ENCODE data around the gene ST6GAL1.

GRCh38 chr3:186955898-186956696 is 25.8 kb downstream of the ST6GAL1 start:
- no peak for TF ChIP-seq CREB1 (IDR thresholded peaks at IDR 0.05; ENCODE audit: low read depth)
- no peak for TF ChIP-seq RAD21 (IDR thresholded peaks at IDR 0.05; ENCODE audit: low read depth)
- TF ChIP-seq EP300 (IDR thresholded peaks at IDR 0.05; ENCODE audit: borderline replicate concordance), result no peak
- TF ChIP-seq TAF1 (IDR thresholded peaks at IDR 0.05; ENCODE audit: low read depth), result no peak
- no peak for TF ChIP-seq TCF12 (IDR thresholded peaks at IDR 0.05; ENCODE audit: low read depth)
- TF ChIP-seq MAX (IDR thresholded peaks at IDR 0.05), result no peak
- TF ChIP-seq FOXM1 (IDR thresholded peaks at IDR 0.05; ENCODE audit: borderline replicate concordance, low read depth), result no peak
- no peak for TF ChIP-seq REST (IDR thresholded peaks at IDR 0.05; ENCODE audit: low read depth)
- no peak for TF ChIP-seq USF1 (IDR thresholded peaks at IDR 0.05)

Measured in Ishikawa (cell line).